T-helper 22 cell (primary cell): Measurements from ENCODE around the gene CNTN5.
"Not testable (repeated sequence)": the region's sequence is repeated elsewhere in the genome, so short reads cannot be mapped to it uniquely, and the experiment has no call there.

ENCODE experiments used
- DNase-seq: peaks from one replicate; pipeline ENCODE4 v3.0.0-alpha.2; 2020; ENCODE audit warnings: low read depth

The CNTN5 gene

GRCh38 chr11:99020352-99021225 is at the start of gene CNTN5:
CNTN5 (plus strand) TSS chr11:99020949.
- no peak for DNase-seq

GRCh38 chr11:98979205-98979604 is 41.5 kb upstream of the CNTN5 start:
- no peak for DNase-seq

GRCh38 chr11:99015634-99016454 is 4.9 kb upstream of the CNTN5 start:
- no peak for DNase-seq

- no peak for DNase-seq
Measured at GRCh38 chr11:99019696-99020095, 1.1 kb upstream of the CNTN5 start.

- no peak for DNase-seq
Measured at GRCh38 chr11:99037057-99037456, 16.3 kb downstream of the CNTN5 start.

- no peak for DNase-seq
Measured at GRCh38 chr11:99063331-99063730, 42.6 kb downstream of the CNTN5 start.

GRCh38 chr11:99065121-99065520 is 44.4 kb downstream of the CNTN5 start:
- no peak for DNase-seq

GRCh38 chr11:99066618-99067317 is 46.0 kb downstream of the CNTN5 start:
- DNase-seq = no peak

GRCh38 chr11:99068832-99069231 is 48.1 kb downstream of the CNTN5 start:
- no peak for DNase-seq

- no peak for DNase-seq
Measured at GRCh38 chr11:99069856-99070444, 49.2 kb downstream of the CNTN5 start.

- DNase-seq = no peak
Measured at GRCh38 chr11:99079576-99079975, 58.8 kb downstream of the CNTN5 start.

GRCh38 chr11:99080154-99080553 is 59.4 kb downstream of the CNTN5 start:
- no peak for DNase-seq

GRCh38 chr11:99098258-99098657 is 77.5 kb downstream of the CNTN5 start:
- DNase-seq = no peak

GRCh38 chr11:99098751-99099150 is 78.0 kb downstream of the CNTN5 start:
- DNase-seq = no peak

- no peak for DNase-seq
Measured at GRCh38 chr11:99117603-99118002, 96.9 kb downstream of the CNTN5 start.

GRCh38 chr11:99133862-99134261 is 113.1 kb downstream of the CNTN5 start:
- DNase-seq = not testable (repeated sequence)

- DNase-seq = no peak
Measured at GRCh38 chr11:99135508-99135907, 114.8 kb downstream of the CNTN5 start.

- no peak for DNase-seq
Measured at GRCh38 chr11:99142237-99142636, 121.5 kb downstream of the CNTN5 start.

- DNase-seq = no peak
Measured at GRCh38 chr11:99148352-99148751, 127.6 kb downstream of the CNTN5 start.

GRCh38 chr11:99154277-99154676 is 133.5 kb downstream of the CNTN5 start:
- no peak for DNase-seq

GRCh38 chr11:99160447-99160846 is 139.7 kb downstream of the CNTN5 start:
- no peak for DNase-seq

- DNase-seq = no peak
Measured at GRCh38 chr11:99162819-99163218, 142.1 kb downstream of the CNTN5 start.
